GM19043 (cell line): Measurements from ENCODE around the gene KCNIP4.

ENCODE experiments used
- ATAC-seq: cut with Tn5 transposase; IDR thresholded peaks from one replicate; pipeline ENCODE4 v1.9.1; 2021; ENCODE audit warnings: low read depth; ENCODE audit not compliant: unreplicated experiment

The KCNIP4 gene

GRCh38 chr4:21011106-21011505 is 937.5 kb downstream of the KCNIP4 start:
- ATAC-seq = no peak

- ATAC-seq = no peak
These were observed 938.6 kb downstream of the KCNIP4 start for GRCh38 chr4:21009956-21010355.

- ATAC-seq = no peak
These were observed 942.9 kb downstream of the KCNIP4 start for GRCh38 chr4:21005647-21006046.

GRCh38 chr4:21002976-21003375 is 945.6 kb downstream of the KCNIP4 start:
- no peak for ATAC-seq

DNA sequence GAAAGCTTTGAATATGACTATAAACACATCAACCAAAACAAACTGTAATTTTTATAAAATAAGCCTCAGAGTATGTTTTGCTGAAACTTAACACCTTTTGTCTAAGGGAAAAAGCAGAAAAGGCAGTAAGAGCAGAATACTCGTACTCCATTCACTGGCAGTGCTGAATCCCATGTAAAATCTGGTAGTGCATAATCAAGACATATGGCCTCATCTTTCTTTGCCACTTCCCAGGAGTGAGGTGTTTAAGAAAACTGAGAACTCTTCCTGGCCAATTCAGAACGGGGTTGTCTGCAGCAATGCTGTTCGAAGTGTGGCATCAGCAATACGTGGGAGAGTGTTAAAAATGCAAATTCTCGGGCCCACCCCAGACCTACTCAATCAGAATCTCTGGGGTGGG is 946.3 kb downstream of the KCNIP4 start:
- ATAC-seq = no peak

DNA sequence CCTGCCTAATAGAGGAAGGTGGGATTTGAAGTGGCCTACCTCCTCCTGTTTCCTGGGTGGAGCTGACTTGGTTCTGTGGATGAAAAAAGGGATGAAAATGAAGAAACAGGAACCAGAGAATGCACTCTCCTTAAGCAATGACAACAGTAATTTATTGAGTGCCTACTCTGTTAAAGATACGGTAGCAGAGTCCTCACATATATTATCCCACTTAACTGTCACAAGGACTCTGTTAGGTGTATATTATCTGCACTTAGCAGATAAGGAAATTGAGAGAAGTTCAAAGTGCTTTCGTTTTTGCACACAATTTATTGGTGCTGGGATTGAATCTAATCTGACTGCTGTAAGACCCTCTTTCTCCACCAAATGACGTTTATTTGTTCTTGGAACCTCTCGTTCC is 947.1 kb downstream of the KCNIP4 start:
- ATAC-seq = no peak

GRCh38 chr4:20997886-20998285 is 950.7 kb downstream of the KCNIP4 start:
- ATAC-seq = no peak

DNA sequence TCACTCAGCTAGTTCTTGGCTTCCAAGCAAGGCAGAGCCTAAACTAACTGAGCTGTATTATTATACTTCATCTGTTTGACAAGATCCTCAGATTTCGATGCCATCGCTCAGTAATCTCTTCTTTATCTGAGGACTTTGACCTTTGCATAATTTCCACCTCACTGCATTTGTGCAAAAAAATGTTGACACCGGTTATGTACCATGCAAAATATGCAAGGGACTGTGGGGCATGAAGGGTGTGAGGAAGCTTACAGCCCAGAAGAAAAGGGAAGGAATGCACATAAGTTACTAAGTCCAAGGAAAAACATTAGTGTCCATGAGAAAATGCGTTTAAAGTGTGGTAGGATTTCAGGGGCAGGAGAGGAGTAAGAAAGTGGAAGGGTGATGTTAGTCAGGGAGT is 953.0 kb downstream of the KCNIP4 start:
- ATAC-seq = no peak

GRCh38 chr4:20995015-20995414 is 953.6 kb downstream of the KCNIP4 start:
- ATAC-seq = no peak

- ATAC-seq = no peak
These were observed 956.6 kb downstream of the KCNIP4 start for GRCh38 chr4:20992002-20992401.

GRCh38 chr4:20987191-20987590 is 961.4 kb downstream of the KCNIP4 start:
- no peak for ATAC-seq

GRCh38 chr4:20984576-20984836 is 964.1 kb downstream of the KCNIP4 start:
- no peak for ATAC-seq

GRCh38 chr4:20983763-20984575 is 964.6 kb downstream of the KCNIP4 start:
- no peak for ATAC-seq

GRCh38 chr4:20982544-20982943 is 966.0 kb downstream of the KCNIP4 start:
- ATAC-seq = no peak

DNA sequence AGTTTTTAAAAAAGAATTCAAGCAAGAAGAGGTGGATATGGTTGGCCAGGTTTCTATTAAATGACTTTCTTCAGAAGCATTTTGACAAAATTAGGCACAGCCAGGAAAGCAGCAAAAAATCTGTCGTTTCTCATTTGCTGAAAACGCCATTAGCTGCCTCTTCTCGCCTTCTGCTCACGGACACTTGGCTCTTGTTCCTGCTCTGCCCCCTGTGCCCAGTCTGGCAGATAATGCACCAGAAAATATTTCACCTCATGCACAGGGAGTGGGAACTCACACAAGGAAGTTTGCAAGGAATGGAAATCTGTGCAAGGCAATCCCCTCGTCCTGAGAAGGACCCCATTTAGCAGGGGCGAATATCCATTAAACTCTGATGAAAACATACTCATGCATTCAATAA is 988.3 kb downstream of the KCNIP4 start:
- ATAC-seq = no peak

GRCh38 chr4:20954541-20954940 is 994.0 kb downstream of the KCNIP4 start:
- ATAC-seq = no peak

- no peak for ATAC-seq
These were observed 1003.6 kb downstream of the KCNIP4 start for GRCh38 chr4:20944961-20945360.

DNA sequence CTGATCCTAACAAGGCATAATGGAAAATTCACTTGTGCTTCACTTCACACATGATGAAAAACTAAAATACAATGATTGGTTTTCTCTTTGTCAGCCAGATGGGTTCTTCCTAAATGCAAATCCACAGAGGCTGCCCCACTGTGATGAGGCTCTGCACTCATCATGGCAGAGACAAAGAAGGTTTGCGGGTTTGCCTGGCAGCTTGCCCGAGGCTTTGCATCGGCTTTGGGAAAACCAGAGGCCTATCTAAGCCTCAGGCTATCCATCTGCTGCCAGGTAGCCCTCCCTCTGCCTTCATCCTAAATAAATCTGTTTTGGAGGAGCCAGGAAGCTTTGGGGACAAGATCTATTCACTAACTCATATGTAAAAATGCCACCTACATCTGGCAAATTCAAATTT is 1004.1 kb downstream of the KCNIP4 start:
- no peak for ATAC-seq

- ATAC-seq = no peak
These were observed 1010.4 kb downstream of the KCNIP4 start for GRCh38 chr4:20938204-20938603.

DNA sequence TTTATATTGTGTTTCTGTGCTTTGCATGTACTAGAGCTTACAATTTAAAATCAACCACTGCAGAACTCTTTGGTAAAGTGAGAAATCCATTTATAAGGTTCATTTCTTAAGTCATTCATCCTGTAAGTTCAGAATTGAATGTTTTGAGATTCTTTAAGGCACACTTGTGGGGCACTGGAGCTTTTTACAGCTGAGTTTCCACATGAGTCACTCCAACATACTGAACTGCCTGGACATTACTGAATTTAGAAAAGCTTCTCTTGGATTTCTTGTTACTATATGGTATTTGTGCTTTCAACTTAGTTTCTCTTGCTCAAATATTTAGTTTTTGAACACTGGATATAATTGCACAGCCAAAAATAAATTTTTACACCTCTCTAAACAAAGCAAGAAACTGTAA is 1022.0 kb downstream of the KCNIP4 start:
- ATAC-seq = no peak

- no peak for ATAC-seq
These were observed 1023.4 kb downstream of the KCNIP4 start for GRCh38 chr4:20925176-20925575.

- no peak for ATAC-seq
These were observed 1025.6 kb downstream of the KCNIP4 start for GRCh38 chr4:20922962-20923361.

DNA sequence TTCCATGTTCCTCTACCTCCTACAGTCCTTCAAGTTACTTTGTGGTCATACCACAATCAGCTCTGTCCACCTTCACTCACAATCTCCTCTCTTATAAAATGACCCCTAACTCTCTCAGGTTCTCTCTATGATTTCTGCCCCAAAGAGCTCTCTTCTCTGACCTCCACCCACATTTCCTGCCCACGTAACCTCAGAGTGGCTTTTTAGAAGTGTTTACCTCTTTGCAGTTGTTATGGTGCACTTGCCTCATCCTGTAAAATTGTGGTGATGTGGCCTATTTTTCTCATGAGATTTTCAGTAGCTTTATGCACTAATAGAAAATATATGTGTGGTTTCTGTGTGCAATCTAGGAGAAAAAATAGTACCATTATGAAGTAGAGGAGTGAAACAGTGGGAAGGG is 1032.5 kb downstream of the KCNIP4 start:
- ATAC-seq = no peak
